Peyer's patch (tissue), 4 donors: Measurements from ENCODE around the gene ATOH8.

ENCODE experiments used
- POLR2A ChIP-seq, 2 donors: fragments of 450-650 bp; IDR thresholded peaks; one replicate each; pipeline ENCODE4 v1.5.1; 2017; ENCODE audit warnings: antibody characterized with exemption in 2 of 2, mild to moderate bottlenecking in 2 of 2, moderate library complexity in 2 of 2
- TF ChIP-seq, protein P1 (sequence below), 6 experiments: fragments of 450-650 bp in 4 of 6; fragments of 200-600 bp in 2 of 6; sonication (generic) in 1 of 6; IDR thresholded peaks; one replicate each; pipeline ENCODE4 v1.5.1; 2017 to 2019; ENCODE audit warnings: antibody characterized with exemption in 6 of 6, mild to moderate bottlenecking in 3 of 6, moderate library complexity in 1 of 6

DNA sequence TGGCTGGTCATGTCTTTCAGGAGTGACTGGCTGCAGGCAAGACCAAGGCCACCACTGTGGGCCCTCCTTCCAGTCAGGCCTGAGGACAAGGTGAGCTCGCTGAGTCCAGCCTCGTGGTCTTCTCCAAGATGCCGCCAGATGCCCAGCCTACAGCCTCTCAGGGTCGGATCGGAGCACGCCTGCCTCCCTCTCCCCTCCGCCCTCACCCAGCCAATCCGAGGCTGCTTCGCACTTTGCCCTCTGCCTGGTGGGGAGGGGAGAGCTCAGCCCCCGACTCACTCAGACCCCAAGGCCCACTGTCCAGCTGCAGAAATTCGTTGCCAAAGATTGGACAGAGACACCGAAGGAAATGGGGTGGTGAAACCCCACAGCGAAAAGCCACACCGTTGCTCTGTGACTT lies 33.1 kb downstream of the ATOH8 start:
- no peak for TF ChIP-seq POLR2A (IDR thresholded peaks at IDR 0.05)
- TF ChIP-seq, protein P1, sequence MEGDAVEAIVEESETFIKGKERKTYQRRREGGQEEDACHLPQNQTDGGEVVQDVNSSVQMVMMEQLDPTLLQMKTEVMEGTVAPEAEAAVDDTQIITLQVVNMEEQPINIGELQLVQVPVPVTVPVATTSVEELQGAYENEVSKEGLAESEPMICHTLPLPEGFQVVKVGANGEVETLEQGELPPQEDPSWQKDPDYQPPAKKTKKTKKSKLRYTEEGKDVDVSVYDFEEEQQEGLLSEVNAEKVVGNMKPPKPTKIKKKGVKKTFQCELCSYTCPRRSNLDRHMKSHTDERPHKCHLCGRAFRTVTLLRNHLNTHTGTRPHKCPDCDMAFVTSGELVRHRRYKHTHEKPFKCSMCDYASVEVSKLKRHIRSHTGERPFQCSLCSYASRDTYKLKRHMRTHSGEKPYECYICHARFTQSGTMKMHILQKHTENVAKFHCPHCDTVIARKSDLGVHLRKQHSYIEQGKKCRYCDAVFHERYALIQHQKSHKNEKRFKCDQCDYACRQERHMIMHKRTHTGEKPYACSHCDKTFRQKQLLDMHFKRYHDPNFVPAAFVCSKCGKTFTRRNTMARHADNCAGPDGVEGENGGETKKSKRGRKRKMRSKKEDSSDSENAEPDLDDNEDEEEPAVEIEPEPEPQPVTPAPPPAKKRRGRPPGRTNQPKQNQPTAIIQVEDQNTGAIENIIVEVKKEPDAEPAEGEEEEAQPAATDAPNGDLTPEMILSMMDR (IDR thresholded peaks at IDR 0.05), result no peak
